Aorta (tissue), 5 donors: Measurements from ENCODE around the gene PMEPA1. TPM values are rescaled to one million over a fixed set of nuclear protein-coding genes. Genes with fewer than 3 reads are reported as not detected.

Source experiments
- ATAC-seq: fragments of 200-7000 bp; cut with Tn5 transposase; one replicate; pipeline ENCODE4 v1.9.1; 2022; ENCODE audit warnings: moderate library complexity; ENCODE audit not compliant: low FRiP score
- DNase-seq, 2 donors: peaks; one replicate each; pipeline ENCODE4 v3.0.0-alpha.2; 2020
- H3K27ac ChIP-seq, 2 donors: one replicate each; pipeline ENCODE4 v1.5.1; 2013; ENCODE audit warnings: low read length in 2 of 2, mild to moderate bottlenecking in 2 of 2, moderate library complexity in 2 of 2, control low read depth in 1 of 2, inconsistent platforms in 1 of 2, low read depth in 1 of 2
- H3K27me3 ChIP-seq, 2 donors: one replicate each; pipeline ENCODE4 v1.6.1; 2013; ENCODE audit warnings: control low read depth in 1 of 2, low read length in 1 of 2, mild to moderate bottlenecking in 1 of 2, moderate library complexity in 1 of 2; ENCODE audit not compliant: insufficient read depth in 2 of 2, control insufficient read depth in 1 of 2
- H3K36me3 ChIP-seq, 2 donors: one replicate each; pipeline ENCODE4 v1.6.1; 2013; ENCODE audit warnings: control low read depth in 1 of 2, low read length in 1 of 2, mild to moderate bottlenecking in 1 of 2; ENCODE audit not compliant: insufficient read depth in 2 of 2, control insufficient read depth in 1 of 2
- H3K4me1 ChIP-seq, 2 donors: one replicate each; pipeline ENCODE4 v1.6.1; 2013; ENCODE audit warnings: low read length in 2 of 2, control low read depth in 1 of 2, mild to moderate bottlenecking in 1 of 2, moderate library complexity in 1 of 2; ENCODE audit not compliant: insufficient read depth in 2 of 2, control insufficient read depth in 1 of 2
- H3K4me3 ChIP-seq, 2 donors: one replicate each; pipeline ENCODE4 v1.5.1; 2013; ENCODE audit warnings: low read length in 2 of 2, control low read depth in 1 of 2, mild to moderate bottlenecking in 1 of 2
- H3K9me3 ChIP-seq: one replicate; pipeline ENCODE4 v1.6.1; 2013; ENCODE audit warnings: mild to moderate bottlenecking, low read length; ENCODE audit not compliant: control insufficient read depth
- WGBS, 2 donors: extraction: QIAGEN DNeasy Blood & Tissue Kit; methylation state at CpG; one replicate each; pipeline ENCODE4 v1.1.7; 2013; 5-methylcytosine and 5-hydroxymethylcytosine counted together
- intact Hi-C, 2 donors: fragments of 100-400 bp; cut with DNase I; formaldehyde crosslinking; loops; one replicate each; pipeline versions ENCODE4 v1.14.2 to v1.15.0; 2022
- polyA plus RNA-seq, 2 donors: library from polyadenylated mRNA; stranded (reverse); fragments of 200-250 nt; gene quantifications; one replicate each; pipeline ENCODE4 v1.2.3, GENCODE V29; 2013
- total RNA-seq, 2 donors: library from RNA; stranded (reverse); fragmentation: NEBNext Ultra II Directional; extraction: Animal tissue kit (Norgen Biotek cat#: 25700); gene quantifications; one replicate each; pipeline ENCODE4 v1.2.1, GENCODE V29; 2021
- donor health status: healthy with polysubstance abuse.
- donor health status: Bipolar disorder and iron deficiency.
- donor health status: DM: no; HTN: no; CAD: no.
- donor health status: DM: no; HTN: no; CAD: no.
- donor health status: DM: yes; HTN: yes; CAD: no.

Gene PMEPA1
- total and polyA plus RNA-seq, 4 donors: 31.4 to 188 (median 107) TPM

DNA sequence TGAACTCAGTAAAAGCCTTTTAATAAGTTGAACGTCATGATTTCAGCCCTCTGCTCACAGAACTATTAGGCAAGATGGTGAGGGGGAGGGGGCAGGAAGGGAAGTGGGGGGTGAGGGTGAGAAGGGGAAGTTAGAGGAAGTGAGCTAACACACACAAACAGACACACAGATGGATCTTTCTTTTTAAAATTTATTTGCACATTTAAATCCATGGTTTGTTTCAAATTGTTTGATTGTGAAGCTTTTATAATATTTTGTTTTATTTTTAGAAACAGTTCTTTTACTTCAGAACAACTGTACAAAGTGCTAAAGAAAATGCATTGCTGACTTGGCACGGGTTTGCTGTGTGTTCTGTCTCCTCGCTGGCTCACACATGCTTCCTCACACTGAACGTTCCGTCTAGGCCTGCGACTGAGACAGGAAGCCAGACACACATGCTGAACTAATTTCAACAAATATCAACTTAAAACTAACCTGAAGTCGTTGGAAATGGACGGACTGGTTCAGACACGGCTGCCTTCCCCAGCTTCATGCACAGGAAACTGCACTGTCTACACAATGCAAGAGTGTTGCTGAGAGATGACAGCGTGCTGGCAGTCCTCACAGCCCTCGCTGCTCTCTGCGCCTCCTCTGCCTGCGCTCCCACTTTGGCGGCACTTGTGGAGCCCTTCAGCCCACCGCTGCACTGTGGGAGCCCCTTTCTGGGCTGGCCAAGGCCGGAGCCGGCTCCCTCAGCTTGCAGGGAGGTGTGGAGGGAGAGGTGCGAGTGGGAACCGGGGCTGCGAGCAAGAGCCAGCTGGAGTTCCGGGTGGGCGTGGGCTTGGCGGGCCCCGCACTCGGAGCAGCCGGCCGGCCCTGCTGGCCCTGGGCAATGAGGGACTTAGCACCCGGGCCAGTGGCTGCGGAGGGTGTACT, 81.5 kb downstream of the PMEPA1 start:
- intact Hi-C loops: no loop called here
- Histone ChIP-seq H3K27ac (peak overlapping the region in 1 of 2 donors; percentile 8), H3K27me3 (no peaks in the 10 kb centered on the region), H3K4me3 (no peak overlapping the region), H3K36me3 (no peaks in the 10 kb centered on the region), H3K4me1 (no peaks in the 10 kb centered on the region), H3K9me3 (no peaks in the 10 kb centered on the region)
- DNase-seq (peak; percentile 55 to 69), ATAC-seq (peak; percentile 82)
- 45% methylated on average over 24 to 29 of the region's 29 CpGs for WGBS, 2 donors

DNA sequence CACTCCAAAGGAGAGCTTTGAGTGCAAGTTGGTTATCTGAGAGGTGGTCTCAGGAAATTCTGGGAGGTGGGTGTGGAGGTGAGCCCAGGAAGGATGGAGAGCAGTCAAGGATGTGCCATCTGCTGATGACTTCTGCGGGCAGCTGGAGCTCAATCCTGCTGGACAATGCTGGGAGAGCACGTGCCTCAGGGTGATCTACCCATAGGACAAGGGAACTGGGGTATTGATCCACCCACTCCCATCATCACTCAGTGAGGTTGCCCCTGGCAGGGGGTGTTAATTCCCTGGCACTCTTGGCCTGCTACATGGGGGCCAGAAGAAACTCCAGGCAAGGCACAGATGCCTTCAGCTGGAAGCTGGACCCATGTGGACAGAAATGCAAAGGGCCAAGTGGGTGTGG, 82.5 kb downstream of the PMEPA1 start:
- Histone ChIP-seq H3K4me3 (no peak overlapping the region), H3K4me1 (no peaks in the 10 kb centered on the region), H3K36me3 (no peaks in the 10 kb centered on the region), H3K9me3 (no peaks in the 10 kb centered on the region), H3K27me3 (no peaks in the 10 kb centered on the region), H3K27ac (no peak overlapping the region)
- ATAC-seq (no peak), DNase-seq (peak in 1 of 2 donors; percentile 23)
- intact Hi-C loops: no loop called here
- 98 to 100% methylated on average over 2 of the region's 2 CpGs for WGBS, 2 donors

DNA sequence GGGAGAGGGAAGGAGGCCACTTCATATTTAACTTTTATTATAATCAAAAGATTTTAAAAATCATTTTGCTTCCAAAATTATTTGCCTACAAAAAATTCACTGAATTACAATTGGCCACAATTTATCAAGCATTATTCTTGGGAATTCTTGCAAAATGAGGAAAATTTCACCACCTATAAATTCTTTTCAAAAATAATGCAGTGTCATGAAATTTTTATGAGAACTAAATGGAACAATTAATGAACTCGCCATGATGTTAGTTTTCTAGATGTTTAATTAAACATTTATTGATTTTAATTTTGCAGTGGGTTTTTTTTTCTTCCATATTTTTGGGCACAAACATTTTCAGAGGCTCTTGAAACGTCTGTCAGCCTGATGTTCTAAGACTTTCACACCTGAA, 83.8 kb downstream of the PMEPA1 start:
- intact Hi-C loops: no loop called here
- no peak overlapping the region for H3K27ac ChIP-seq
- no peak overlapping the region for H3K4me3 ChIP-seq
- H3K36me3 ChIP-seq: no peaks in the 10 kb centered on the region
- H3K27me3 ChIP-seq: no peaks in the 10 kb centered on the region
- ATAC-seq (no peak), DNase-seq (no peak)
- 92 to 95% methylated on average over 2 of the region's 2 CpGs for WGBS, 2 donors
- H3K4me1 ChIP-seq: no peaks in the 10 kb centered on the region
- H3K9me3 ChIP-seq: no peaks in the 10 kb centered on the region

DNA sequence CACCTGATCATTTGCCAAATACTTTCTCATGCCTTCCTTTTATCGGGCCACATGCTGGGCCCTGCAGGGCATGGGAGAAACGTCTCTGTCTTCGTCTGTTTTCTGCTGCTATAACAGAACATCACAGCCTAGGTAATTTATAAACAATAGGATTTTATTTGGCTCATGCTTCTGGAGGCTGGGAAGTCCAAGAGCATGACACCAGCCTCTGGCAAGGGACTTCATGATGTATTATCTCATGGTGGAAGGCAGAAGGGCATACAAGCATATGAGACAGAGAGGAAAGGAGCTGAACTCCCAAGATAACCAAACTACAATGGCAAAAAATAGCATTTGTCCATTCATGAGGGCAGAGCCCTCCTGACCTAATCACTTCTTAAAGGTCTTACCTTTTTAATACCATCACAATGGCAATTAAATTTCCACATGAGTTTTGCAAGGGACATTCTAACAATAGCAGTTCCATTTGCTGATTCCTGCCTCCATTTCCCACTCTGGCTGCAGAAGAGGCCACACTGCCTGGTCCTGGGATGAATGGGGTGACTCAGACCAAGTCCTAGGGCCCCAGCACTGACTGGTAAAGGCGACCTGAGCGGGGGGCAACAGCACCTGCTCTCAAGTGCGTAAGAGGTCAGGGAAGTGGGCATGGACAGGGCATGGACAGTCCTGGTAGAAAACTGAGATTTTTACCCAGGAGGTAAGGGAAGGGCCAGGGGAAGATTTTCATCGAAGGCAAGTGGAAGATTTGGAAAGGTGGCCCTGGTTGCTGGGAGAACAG, 84.4 kb downstream of the PMEPA1 start:
- H3K27ac ChIP-seq: no peak overlapping the region
- 96 to 97% methylated on average over 7 of the region's 7 CpGs for WGBS, 2 donors
- H3K36me3 ChIP-seq: no peaks in the 10 kb centered on the region
- no peaks in the 10 kb centered on the region for H3K27me3 ChIP-seq
- H3K4me3 ChIP-seq: no peak overlapping the region
- intact Hi-C loops: no loop called here
- peak in 1 of 2 donors; percentile 53 for DNase-seq
- no peaks in the 10 kb centered on the region for H3K4me1 ChIP-seq
- ATAC-seq: no peak
- H3K9me3 ChIP-seq: no peaks in the 10 kb centered on the region

DNA sequence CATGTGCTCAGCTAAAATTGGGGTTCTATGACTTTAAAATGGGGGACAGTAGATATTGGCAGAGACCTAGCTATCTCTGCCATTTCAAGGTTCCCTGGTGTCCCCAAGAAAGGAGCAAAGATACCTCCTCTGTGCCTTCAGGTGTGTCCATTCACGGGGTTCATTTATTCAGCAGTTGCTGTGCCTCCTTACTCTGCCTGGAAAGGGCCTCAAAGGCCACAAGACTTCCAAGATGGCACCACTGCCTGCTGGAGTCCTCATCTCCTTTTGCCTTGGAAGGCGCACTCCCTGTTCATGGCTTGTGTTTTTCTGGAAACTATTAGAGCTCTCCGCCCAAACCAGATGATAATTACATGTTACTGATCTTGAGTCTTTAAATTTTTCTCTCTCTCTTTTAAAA, 85.7 kb downstream of the PMEPA1 start:
- no peak overlapping the region for H3K27ac ChIP-seq
- ATAC-seq (no peak), DNase-seq (no peak)
- 95 to 98% methylated on average over 3 of the region's 3 CpGs for WGBS, 2 donors
- H3K4me1 ChIP-seq: no peaks in the 10 kb centered on the region
- no peaks in the 10 kb centered on the region for H3K9me3 ChIP-seq
- H3K27me3 ChIP-seq: no peaks in the 10 kb centered on the region
- intact Hi-C loops: loop anchor here in 1 of 2 donors (5.0 kb wide), 1 partner anchor 558 kb away; no protein-coding TSS in a partner anchor
- H3K36me3 ChIP-seq: no peaks in the 10 kb centered on the region
- H3K4me3 ChIP-seq: no peak overlapping the region

DNA sequence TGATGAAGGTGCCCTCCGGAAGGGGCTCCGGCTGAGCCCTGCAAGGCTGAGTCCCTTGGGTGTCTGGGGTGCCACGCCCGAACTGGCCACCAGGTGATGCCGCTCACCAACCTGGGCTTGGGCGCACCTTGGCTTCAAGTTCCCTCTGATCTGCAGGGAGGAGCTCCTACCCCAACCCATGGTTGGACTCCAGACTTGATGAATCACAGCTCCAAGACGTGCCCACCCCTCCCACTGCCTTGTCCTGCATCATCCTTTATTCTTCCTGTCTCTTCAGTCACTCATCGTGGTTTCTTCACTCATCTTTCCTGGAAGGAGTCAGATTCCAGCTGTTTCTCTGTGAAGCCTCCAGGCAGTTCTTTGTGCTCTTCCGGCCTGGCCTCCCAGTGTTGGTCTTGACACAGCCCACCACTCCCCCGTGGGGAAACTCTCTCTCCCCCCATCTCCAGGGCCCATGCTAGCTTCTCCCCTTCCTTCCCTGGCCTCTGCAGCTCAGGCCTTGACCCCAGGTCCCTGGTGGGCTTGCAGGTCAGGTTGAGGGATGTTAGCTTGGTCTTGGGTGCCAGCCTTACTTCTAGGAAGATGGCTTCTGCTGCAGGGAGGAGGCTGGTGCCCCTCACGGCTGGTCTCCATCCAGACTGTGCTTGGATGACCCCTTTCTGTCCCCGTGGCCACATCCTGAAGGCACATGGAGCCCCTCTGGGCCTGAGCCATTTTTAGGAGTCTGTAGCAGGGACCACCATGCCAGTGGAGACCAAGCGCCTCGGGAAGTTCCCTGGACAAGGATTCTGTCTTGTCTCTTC, 87.0 kb downstream of the PMEPA1 start:
- Histone ChIP-seq H3K9me3 (no peaks in the 10 kb centered on the region), H3K4me3 (no peak overlapping the region), H3K27ac (no peak overlapping the region), H3K4me1 (no peaks in the 10 kb centered on the region), H3K27me3 (no peaks in the 10 kb centered on the region), H3K36me3 (no peaks in the 10 kb centered on the region)
- intact Hi-C loops: loop anchor here in 1 of 2 donors (5.0 kb wide), 1 partner anchor 560 kb away; no protein-coding TSS in a partner anchor
- DNase-seq (peak; percentile 63 to 80), ATAC-seq (peak; percentile 48)
- 70 to 71% methylated on average over 14 of the region's 14 CpGs for WGBS, 2 donors

DNA sequence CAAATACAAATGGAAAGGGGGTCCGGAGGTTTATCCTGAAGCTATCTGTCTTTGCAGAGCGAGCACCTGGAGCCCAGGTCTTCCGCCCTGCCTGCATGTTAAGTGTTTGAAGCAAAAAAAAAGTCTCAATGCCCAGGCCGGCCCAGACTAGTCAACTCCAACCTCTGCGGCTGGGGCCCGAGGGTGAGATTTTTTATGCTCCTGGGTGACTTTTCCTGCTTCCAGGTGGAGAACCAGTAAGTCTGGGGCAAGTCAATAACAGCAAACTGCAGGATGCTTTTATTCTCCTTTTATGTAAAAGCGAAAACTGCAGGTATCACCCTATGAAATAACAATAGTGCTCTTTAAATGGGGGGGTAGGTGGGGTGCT, 87.6 kb downstream of the PMEPA1 start:
- Histone ChIP-seq H3K27me3 (no peaks in the 10 kb centered on the region), H3K4me1 (no peaks in the 10 kb centered on the region), H3K27ac (no peak overlapping the region), H3K9me3 (no peaks in the 10 kb centered on the region), H3K36me3 (no peaks in the 10 kb centered on the region), H3K4me3 (no peak overlapping the region)
- peak in 1 of 2 donors; percentile 27 for DNase-seq
- 85 to 90% methylated on average over 7 of the region's 7 CpGs for WGBS, 2 donors
- ATAC-seq: no peak
- intact Hi-C loops: loop anchor here in 1 of 2 donors (5.0 kb wide), 1 partner anchor 560 kb away; no protein-coding TSS in a partner anchor
